GM20000 (cell line): ENCODE data around the gene THTPA.

Experiments used
- DNase-seq: peaks from one replicate; pipeline ENCODE4 v3.0.0; 2012; ENCODE audit warnings: low spot score
- CTCF ChIP-seq: IDR thresholded peaks from 2 replicates; pipeline ENCODE4 v1.5.1; 2012; ENCODE audit warnings: mild to moderate bottlenecking, control low read depth; ENCODE audit errors: extremely low read depth, missing control alignments

The THTPA gene

GRCh38 chr14:23540141-23540469, 16.0 kb upstream of the THTPA start:
- DNase-seq, result no peak
- no peak for TF ChIP-seq CTCF

- no peak for DNase-seq
- TF ChIP-seq CTCF, result no peak
These were observed 13.8 kb upstream of the THTPA start for GRCh38 chr14:23542261-23542660.

- no peak for TF ChIP-seq CTCF
- DNase-seq, result no peak
These were observed 12.7 kb upstream of the THTPA start for GRCh38 chr14:23543403-23543802.

- no peak for TF ChIP-seq CTCF
- DNase-seq, result no peak
These were observed 11.3 kb upstream of the THTPA start for GRCh38 chr14:23544511-23545447.

- DNase-seq, result no peak
These were observed 10.2 kb upstream of the THTPA start for GRCh38 chr14:23545740-23546365.

GRCh38 chr14:23546450-23547035, 9.5 kb upstream of the THTPA start:
- no peak for TF ChIP-seq CTCF

More at GRCh38 chr14:23545740-23546365, 10.2 kb upstream of the THTPA start:
- no peak for TF ChIP-seq CTCF

GRCh38 chr14:23547924-23548323, 8.1 kb upstream of the THTPA start:
- no peak for TF ChIP-seq CTCF

More at GRCh38 chr14:23546450-23547035, 9.5 kb upstream of the THTPA start:
- no peak for DNase-seq

More at GRCh38 chr14:23547924-23548323, 8.1 kb upstream of the THTPA start:
- DNase-seq, result no peak
